ENCODE measurements around the gene ANO2. TPM values are rescaled to one million over a fixed set of nuclear protein-coding genes. Genes with fewer than 3 reads are reported as not detected.

The ANO2 gene
- total and polyA plus RNA-seq, 5 donors from 2014 or later: 0.10 TPM; not detected in 4

DNA sequence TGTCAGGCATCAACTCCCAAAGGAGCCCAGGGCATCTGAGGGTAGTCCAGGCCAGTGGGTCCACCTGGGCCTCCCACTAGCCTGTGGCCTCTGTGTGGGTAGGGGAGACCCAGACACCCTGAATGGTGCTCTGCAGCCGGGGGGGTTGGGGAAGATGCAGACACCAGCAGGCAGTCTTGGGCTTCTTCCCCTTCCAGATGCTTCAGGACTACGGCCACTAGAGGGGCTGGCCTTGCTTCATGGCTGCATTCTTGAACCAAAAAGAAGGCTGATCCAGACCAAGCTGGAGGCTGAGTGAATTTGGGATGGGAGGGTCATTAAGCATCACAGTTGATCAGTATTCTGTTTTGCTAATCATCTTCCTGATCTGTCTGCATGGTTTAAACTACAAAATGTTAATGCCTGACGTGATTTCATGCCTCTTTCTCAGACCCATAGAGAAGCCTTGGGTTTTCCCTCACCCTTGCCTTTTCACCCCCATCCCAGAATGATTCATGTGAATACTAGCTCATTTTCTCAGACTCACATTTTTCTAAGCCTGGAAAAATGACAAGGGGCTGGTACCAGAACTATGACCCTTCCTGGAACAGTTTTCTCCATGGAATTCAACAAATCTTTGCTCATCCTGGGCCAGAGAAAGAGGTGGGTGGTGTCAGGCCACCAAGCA is 379.0 kb downstream of the ANO2 start:
- Mint-ChIP-seq H3K4me1 (no peaks in the 10 kb centered on the region), H3K36me3 (no peaks in the 10 kb centered on the region), H3K9me3 (peaks cover 0 to 2% (median 0%) of the 10 kb centered on the region in 7 donors), H3K27me3 (peaks cover 16% of the 10 kb centered on the region), H3K27ac (no peak overlapping the region), H3K4me3 (no peak overlapping the region)
- no peaks in the 10 kb centered on the region for H3K27me3 ChIP-seq (ENCODE audit: control insufficient read depth, insufficient read depth, low read length)
- H3K9me3 ChIP-seq (ENCODE audit: control insufficient read depth in 2 of 2, low read length in 2 of 2): no peaks in the 10 kb centered on the region
- no peaks in the 10 kb centered on the region for H3K4me1 ChIP-seq (ENCODE audit: control insufficient read depth, insufficient read depth, low read length, poor library complexity, severe bottlenecking)
- DNase-seq: no peak
- no peak overlapping the region for H3K27ac ChIP-seq (ENCODE audit: insufficient read depth, low read length, poor library complexity, severe bottlenecking)
- H3K36me3 ChIP-seq (ENCODE audit: control insufficient read depth, insufficient read depth, low read length): no peaks in the 10 kb centered on the region
- no peak for ATAC-seq (ENCODE audit: low read depth in 2 of 2)
- H3K4me3 ChIP-seq (ENCODE audit: low read depth, low read length): no peak overlapping the region

DNA sequence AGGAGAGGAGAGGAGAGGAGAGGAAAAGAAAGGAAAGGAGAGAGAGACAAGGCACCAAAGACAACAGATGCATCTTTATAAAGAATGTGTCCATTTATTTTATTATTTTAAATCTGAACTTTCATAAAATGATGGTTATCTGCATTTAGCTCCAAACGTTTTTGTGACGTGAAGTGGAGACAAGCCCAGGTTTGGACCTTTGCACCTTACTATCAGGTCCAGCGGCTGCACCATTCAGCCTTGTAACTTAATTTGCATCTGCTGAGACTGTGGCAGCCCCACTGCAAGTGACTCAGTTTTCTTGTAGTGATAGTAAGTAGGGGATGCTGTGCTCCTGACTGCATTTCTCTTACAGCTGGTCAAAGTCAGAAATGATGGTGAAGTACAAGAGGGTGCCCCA is 382.5 kb downstream of the ANO2 start:
- H3K4me1 Mint-ChIP-seq: no peaks in the 10 kb centered on the region
- H3K4me3 Mint-ChIP-seq: no peak overlapping the region
- H3K9me3 Mint-ChIP-seq: no peaks in the 10 kb centered on the region

DNA sequence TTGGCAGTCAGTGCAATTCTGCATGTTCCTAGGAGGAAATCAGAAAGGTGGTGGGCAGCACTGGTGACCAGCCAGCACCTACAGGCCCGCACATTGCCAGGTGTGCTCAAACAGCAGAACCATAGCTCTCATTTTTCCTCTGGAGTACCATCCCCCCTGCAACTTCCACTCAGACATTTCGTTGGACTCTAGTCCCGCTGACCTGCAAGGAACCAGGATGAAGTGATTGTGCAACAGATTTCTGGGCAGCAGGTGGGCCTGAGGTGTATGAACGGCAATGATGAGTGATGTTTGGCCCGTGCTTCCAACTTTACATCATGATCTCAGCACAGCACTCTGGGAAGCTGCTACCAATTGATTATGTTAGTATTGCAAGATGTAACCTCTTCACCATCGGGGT is 383.2 kb downstream of the ANO2 start:
- no peaks in the 10 kb centered on the region for H3K9me3 ChIP-seq (ENCODE audit: control insufficient read depth in 2 of 2, low read length in 2 of 2)
- H3K27me3 ChIP-seq (ENCODE audit: control insufficient read depth, insufficient read depth, low read length): no peaks in the 10 kb centered on the region
- H3K36me3 Mint-ChIP-seq: no peaks in the 10 kb centered on the region
- no peak overlapping the region for H3K27ac ChIP-seq (ENCODE audit: insufficient read depth, low read length, poor library complexity, severe bottlenecking)
- no peaks in the 10 kb centered on the region for H3K9me3 Mint-ChIP-seq
- ATAC-seq (ENCODE audit: low read depth in 2 of 2) (no peak), DNase-seq (no peak)
- no peaks in the 10 kb centered on the region for H3K36me3 ChIP-seq (ENCODE audit: control insufficient read depth, insufficient read depth, low read length)
- H3K4me1 Mint-ChIP-seq: no peaks in the 10 kb centered on the region
- peaks cover 6% of the 10 kb centered on the region for H3K27me3 Mint-ChIP-seq
- no peak overlapping the region for H3K4me3 ChIP-seq (ENCODE audit: low read depth, low read length)
- no peak overlapping the region for H3K4me3 Mint-ChIP-seq
- H3K27ac Mint-ChIP-seq: no peak overlapping the region
- H3K4me1 ChIP-seq (ENCODE audit: control insufficient read depth, insufficient read depth, low read length, poor library complexity, severe bottlenecking): no peaks in the 10 kb centered on the region

More for the DNA sequence above, 382.5 kb downstream of the ANO2 start:
- Mint-ChIP-seq H3K36me3 (no peaks in the 10 kb centered on the region), H3K27me3 (peaks cover 8% of the 10 kb centered on the region), H3K27ac (no peak overlapping the region)
- no peaks in the 10 kb centered on the region for H3K27me3 ChIP-seq (ENCODE audit: control insufficient read depth, insufficient read depth, low read length)
- H3K4me1 ChIP-seq (ENCODE audit: control insufficient read depth, insufficient read depth, low read length, poor library complexity, severe bottlenecking): no peaks in the 10 kb centered on the region
- no peak overlapping the region for H3K4me3 ChIP-seq (ENCODE audit: low read depth, low read length)
- H3K36me3 ChIP-seq (ENCODE audit: control insufficient read depth, insufficient read depth, low read length): no peaks in the 10 kb centered on the region
- H3K27ac ChIP-seq (ENCODE audit: insufficient read depth, low read length, poor library complexity, severe bottlenecking): no peak overlapping the region
- DNase-seq (no peak), ATAC-seq (ENCODE audit: low read depth in 2 of 2) (no peak)
- H3K9me3 ChIP-seq (ENCODE audit: control insufficient read depth in 2 of 2, low read length in 2 of 2): no peaks in the 10 kb centered on the region

DNA sequence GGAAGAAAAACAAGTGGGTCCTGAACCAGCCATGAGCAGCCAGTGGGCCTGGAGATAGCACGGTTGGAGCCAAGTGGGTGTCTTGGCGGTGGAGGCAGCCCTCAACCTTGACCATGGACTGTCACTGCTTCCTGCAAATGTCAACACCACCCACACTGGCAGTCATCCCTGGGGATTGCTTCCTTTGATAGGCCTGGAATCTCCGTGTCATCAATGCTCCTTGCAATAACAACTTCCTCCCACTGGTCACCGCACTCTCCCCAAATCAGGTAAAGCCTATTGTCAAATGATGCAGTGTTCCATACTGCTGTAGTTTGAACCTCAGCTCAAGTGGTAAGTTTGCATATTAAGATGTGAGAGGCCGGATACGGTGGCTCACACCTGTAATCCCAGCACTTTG is 384.0 kb downstream of the ANO2 start:
- no peaks in the 10 kb centered on the region for H3K27me3 ChIP-seq (ENCODE audit: control insufficient read depth, insufficient read depth, low read length)
- H3K9me3 ChIP-seq (ENCODE audit: control insufficient read depth in 2 of 2, low read length in 2 of 2): no peaks in the 10 kb centered on the region
- Mint-ChIP-seq H3K27ac (no peak overlapping the region), H3K36me3 (no peaks in the 10 kb centered on the region), H3K9me3 (no peaks in the 10 kb centered on the region), H3K27me3 (no peaks in the 10 kb centered on the region), H3K4me1 (no peaks in the 10 kb centered on the region), H3K4me3 (no peak overlapping the region)
- no peak overlapping the region for H3K27ac ChIP-seq (ENCODE audit: insufficient read depth, low read length, poor library complexity, severe bottlenecking)
- ATAC-seq (ENCODE audit: low read depth in 2 of 2) (no peak), DNase-seq (no peak)
- H3K36me3 ChIP-seq (ENCODE audit: control insufficient read depth, insufficient read depth, low read length): no peaks in the 10 kb centered on the region
- H3K4me1 ChIP-seq (ENCODE audit: control insufficient read depth, insufficient read depth, low read length, poor library complexity, severe bottlenecking): no peaks in the 10 kb centered on the region
- no peak overlapping the region for H3K4me3 ChIP-seq (ENCODE audit: low read depth, low read length)

DNA sequence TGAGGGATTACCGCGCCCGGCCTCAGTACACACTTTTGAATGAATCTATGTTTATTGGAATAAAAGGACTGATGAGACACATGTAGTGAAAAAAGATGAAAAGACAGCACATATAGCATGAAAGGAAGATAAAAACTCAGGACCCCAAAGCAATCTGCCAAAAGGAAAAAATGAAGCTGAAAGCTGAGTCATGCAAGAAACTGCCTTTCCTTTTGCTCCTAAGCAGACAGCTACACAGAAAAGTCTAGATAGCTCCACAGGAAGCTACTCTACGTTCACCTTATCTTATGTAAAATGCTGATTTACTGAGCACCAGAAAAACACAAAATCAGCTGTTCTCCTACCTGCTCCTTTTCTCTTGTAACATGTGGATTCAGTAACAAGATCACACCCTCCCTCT is 384.8 kb downstream of the ANO2 start:
- H3K27ac Mint-ChIP-seq: no peak overlapping the region
- no peaks in the 10 kb centered on the region for H3K4me1 Mint-ChIP-seq
- Histone ChIP-seq H3K4me1 (ENCODE audit: control insufficient read depth, insufficient read depth, low read length, poor library complexity, severe bottlenecking) (no peaks in the 10 kb centered on the region), H3K36me3 (ENCODE audit: control insufficient read depth, insufficient read depth, low read length) (no peaks in the 10 kb centered on the region), H3K9me3 (ENCODE audit: control insufficient read depth in 2 of 2, low read length in 2 of 2) (no peaks in the 10 kb centered on the region), H3K27me3 (ENCODE audit: control insufficient read depth, insufficient read depth, low read length) (no peaks in the 10 kb centered on the region), H3K27ac (ENCODE audit: insufficient read depth, low read length, poor library complexity, severe bottlenecking) (no peak overlapping the region), H3K4me3 (ENCODE audit: low read depth, low read length) (no peak overlapping the region)
- ATAC-seq (ENCODE audit: low read depth in 2 of 2) (no peak), DNase-seq (no peak)
- no peaks in the 10 kb centered on the region for H3K36me3 Mint-ChIP-seq
- H3K27me3 Mint-ChIP-seq: no peaks in the 10 kb centered on the region
- no peaks in the 10 kb centered on the region for H3K9me3 Mint-ChIP-seq
- H3K4me3 Mint-ChIP-seq: no peak overlapping the region

DNA sequence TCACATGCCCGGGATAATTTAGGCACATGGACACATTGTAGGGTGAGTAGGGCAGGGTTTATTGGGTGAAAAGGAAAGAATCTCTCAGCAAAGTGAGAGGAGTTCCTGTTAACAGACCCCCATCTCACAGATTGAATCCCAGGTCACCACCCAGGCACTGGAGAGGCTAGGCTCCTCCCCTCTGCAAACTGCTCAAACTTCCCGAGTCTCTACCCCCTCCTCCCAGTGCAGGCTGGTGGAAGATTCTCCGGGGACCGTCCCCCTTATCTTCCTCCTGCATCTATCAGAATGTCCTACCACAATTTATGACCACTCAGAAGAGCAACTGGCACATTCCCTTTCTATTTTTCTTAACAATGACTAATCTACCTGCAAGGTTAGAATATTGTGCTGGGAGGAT is 387.2 kb downstream of the ANO2 start:
- no peak overlapping the region for H3K4me3 ChIP-seq (ENCODE audit: low read depth, low read length)
- H3K9me3 ChIP-seq (ENCODE audit: control insufficient read depth in 2 of 2, low read length in 2 of 2): no peaks in the 10 kb centered on the region
- H3K27me3 ChIP-seq (ENCODE audit: control insufficient read depth, insufficient read depth, low read length): no peaks in the 10 kb centered on the region
- Mint-ChIP-seq H3K27ac (no peak overlapping the region), H3K4me3 (no peak overlapping the region), H3K4me1 (no peaks in the 10 kb centered on the region), H3K36me3 (no peaks in the 10 kb centered on the region), H3K9me3 (no peaks in the 10 kb centered on the region), H3K27me3 (no peaks in the 10 kb centered on the region)
- ATAC-seq (ENCODE audit: low read depth in 2 of 2) (no peak), DNase-seq (no peak)
- no peaks in the 10 kb centered on the region for H3K36me3 ChIP-seq (ENCODE audit: control insufficient read depth, insufficient read depth, low read length)
- H3K27ac ChIP-seq (ENCODE audit: insufficient read depth, low read length, poor library complexity, severe bottlenecking): no peak overlapping the region
- H3K4me1 ChIP-seq (ENCODE audit: control insufficient read depth, insufficient read depth, low read length, poor library complexity, severe bottlenecking): no peaks in the 10 kb centered on the region

DNA sequence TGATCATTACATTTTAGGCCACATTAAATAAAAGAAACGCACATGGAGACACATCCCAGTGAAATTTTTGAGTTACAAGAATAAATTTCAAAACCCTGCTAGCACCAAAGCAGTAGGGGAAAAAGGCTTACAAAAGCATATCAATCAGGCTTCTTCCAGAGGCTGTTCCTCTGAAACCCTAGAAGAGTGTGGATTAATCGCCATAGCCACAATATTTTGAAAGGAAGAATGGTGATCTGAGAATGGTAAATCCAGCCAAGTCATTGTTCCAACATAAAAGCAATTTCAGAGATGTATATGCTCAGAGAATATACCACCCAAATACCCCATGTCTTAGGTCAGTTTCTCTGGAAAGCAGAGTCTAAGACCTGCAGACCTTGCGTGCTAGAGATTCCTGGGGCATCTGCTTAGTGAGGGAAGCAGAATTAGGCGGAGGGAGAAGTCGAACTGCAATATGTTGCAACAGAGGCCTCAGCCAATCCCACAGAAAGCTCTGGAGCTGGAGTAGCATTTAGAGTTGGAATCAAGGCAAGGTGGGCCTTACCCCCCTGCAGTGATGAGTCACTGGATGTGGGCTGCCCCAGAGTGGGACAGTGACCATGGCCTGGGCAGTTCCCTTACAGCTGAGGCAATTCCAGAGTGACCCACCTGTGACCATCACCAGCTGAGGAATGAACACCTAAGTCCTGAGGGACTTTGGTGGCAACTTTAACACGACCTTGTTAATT is 387.9 kb downstream of the ANO2 start:
- Histone ChIP-seq H3K4me1 (ENCODE audit: control insufficient read depth, insufficient read depth, low read length, poor library complexity, severe bottlenecking) (no peaks in the 10 kb centered on the region), H3K27ac (ENCODE audit: insufficient read depth, low read length, poor library complexity, severe bottlenecking) (no peak overlapping the region), H3K4me3 (ENCODE audit: low read depth, low read length) (no peak overlapping the region), H3K9me3 (ENCODE audit: control insufficient read depth in 2 of 2, low read length in 2 of 2) (no peaks in the 10 kb centered on the region), H3K27me3 (ENCODE audit: control insufficient read depth, insufficient read depth, low read length) (no peaks in the 10 kb centered on the region), H3K36me3 (ENCODE audit: control insufficient read depth, insufficient read depth, low read length) (no peaks in the 10 kb centered on the region)
- no peak overlapping the region for H3K27ac Mint-ChIP-seq
- H3K27me3 Mint-ChIP-seq: no peaks in the 10 kb centered on the region
- DNase-seq: no peak
- H3K4me3 Mint-ChIP-seq: no peak overlapping the region
- H3K9me3 Mint-ChIP-seq: no peaks in the 10 kb centered on the region
- no peaks in the 10 kb centered on the region for H3K36me3 Mint-ChIP-seq
- ATAC-seq (ENCODE audit: low read depth in 2 of 2): no peak
- H3K4me1 Mint-ChIP-seq: no peaks in the 10 kb centered on the region

DNA sequence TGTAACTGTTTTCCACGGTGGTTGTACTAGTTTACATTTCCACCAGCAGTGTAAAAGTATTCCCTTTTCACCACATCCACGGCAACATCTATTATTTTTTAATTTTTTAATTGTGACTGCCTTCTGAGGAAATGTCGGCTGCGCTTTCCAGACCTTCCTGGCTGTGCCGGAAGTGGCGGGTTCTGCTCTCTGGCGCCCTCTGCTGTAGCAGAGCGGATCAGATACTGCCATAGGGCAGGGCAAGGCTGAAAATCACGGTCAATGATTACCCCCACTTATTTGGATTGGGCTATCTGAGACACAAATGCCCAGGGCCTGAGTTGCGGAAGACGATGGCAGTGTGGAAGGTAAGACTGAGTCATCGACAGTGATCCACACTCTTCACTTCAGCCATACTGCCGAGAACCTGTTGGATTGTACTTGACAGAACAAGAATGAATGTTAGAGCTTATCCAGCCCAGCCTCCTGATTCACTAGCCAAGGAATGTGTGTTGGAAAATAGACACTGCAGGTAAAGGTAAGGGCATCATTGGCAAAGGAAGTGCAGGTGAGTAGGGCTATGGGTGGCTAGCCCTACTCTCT is 388.9 kb downstream of the ANO2 start:
- no peaks in the 10 kb centered on the region for H3K9me3 Mint-ChIP-seq
- H3K27ac Mint-ChIP-seq: no peak overlapping the region
- H3K4me1 Mint-ChIP-seq: no peaks in the 10 kb centered on the region
- no peak overlapping the region for H3K4me3 ChIP-seq (ENCODE audit: low read depth, low read length)
- ATAC-seq (ENCODE audit: low read depth in 2 of 2): no peak
- no peaks in the 10 kb centered on the region for H3K27me3 Mint-ChIP-seq
- no peaks in the 10 kb centered on the region for H3K9me3 ChIP-seq (ENCODE audit: control insufficient read depth in 2 of 2, low read length in 2 of 2)
- no peaks in the 10 kb centered on the region for H3K36me3 ChIP-seq (ENCODE audit: control insufficient read depth, insufficient read depth, low read length)
- no peak overlapping the region for H3K4me3 Mint-ChIP-seq
- DNase-seq: no peak
- no peaks in the 10 kb centered on the region for H3K36me3 Mint-ChIP-seq
- no peaks in the 10 kb centered on the region for H3K27me3 ChIP-seq (ENCODE audit: control insufficient read depth, insufficient read depth, low read length)
- H3K27ac ChIP-seq (ENCODE audit: insufficient read depth, low read length, poor library complexity, severe bottlenecking): no peak overlapping the region
- H3K4me1 ChIP-seq (ENCODE audit: control insufficient read depth, insufficient read depth, low read length, poor library complexity, severe bottlenecking): no peaks in the 10 kb centered on the region

Measured in CD4-positive, CD25-positive, alpha-beta regulatory T cell (primary cell).